NCI-H69 (cell line): ENCODE results near the gene GABRP.
"Not testable (repeated sequence)": the region's sequence is repeated elsewhere in the genome, so short reads cannot be mapped to it uniquely, and the experiment has no call there.

Experiments used
- DNase-seq: peaks from one replicate; lab custom pipeline; 2025; lab: John Stamatoyannopoulos, UW

GABRP gene

DNA sequence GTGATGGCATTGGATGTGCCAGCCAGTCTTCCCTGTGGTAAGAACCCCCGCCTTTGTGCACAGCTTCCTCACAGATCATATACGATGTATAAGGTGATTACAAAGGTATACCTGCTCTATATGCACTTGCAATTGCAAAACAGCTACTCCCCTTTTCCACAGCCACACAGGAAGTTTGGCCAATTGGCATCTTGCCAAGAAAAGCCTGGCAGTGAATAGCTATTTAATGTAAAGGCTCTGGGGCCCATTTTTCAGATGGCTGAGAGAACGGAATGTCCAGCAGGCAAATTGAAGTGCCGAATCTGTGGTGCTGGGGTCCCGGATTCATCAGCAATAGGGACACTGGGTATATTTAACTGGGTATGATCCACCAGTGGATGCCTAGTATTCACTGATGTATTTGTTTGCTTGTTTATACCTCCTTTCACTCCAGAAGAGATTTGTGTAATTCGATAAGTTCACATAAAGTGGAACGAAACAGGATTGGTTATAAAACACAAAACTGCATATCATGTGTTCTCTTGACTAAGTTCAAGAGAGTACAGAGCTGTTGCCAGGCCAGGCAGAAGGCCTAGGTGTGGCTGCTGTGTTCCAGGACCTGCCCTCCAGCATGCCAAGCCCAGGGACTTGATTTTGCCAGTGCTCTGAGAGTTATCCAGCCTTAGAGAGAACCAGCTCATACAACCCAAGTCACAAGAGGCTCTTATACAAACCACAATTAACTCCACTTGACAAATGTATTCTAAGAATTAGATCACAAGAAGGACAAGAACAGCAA, 27.7 kb upstream of the GABRP start:
- peak; percentile 94 for DNase-seq

DNA sequence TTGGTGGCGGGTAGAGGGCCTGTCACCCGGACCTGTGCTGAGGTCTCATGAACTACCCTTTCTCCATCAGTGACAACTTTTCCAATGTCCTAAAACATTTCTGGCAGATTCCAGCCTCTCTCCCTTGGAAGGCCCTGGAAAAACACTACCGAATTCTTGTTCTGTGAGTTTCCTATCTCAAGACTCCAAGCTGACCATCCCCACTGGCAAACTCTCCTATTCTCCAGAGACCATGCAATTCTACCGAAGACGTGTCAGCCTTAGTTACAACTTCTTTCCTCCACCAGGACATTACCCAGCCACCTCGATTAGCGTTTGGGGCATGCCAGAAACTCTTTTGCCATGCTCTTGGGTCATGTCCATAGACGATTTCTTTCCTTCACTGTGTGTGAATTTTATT, 26.8 kb upstream of the GABRP start:
- DNase-seq = no peak

- peak; percentile 58 for DNase-seq
These were observed 26.3 kb upstream of the GABRP start for GRCh38 chr5:170757182-170757601.

GRCh38 chr5:170757669-170758068, 25.9 kb upstream of the GABRP start:
- no peak for DNase-seq

- no peak for DNase-seq
These were observed 25.0 kb upstream of the GABRP start for GRCh38 chr5:170758481-170758880.

GRCh38 chr5:170760113-170760512, 23.4 kb upstream of the GABRP start:
- DNase-seq = peak; percentile 43

DNA sequence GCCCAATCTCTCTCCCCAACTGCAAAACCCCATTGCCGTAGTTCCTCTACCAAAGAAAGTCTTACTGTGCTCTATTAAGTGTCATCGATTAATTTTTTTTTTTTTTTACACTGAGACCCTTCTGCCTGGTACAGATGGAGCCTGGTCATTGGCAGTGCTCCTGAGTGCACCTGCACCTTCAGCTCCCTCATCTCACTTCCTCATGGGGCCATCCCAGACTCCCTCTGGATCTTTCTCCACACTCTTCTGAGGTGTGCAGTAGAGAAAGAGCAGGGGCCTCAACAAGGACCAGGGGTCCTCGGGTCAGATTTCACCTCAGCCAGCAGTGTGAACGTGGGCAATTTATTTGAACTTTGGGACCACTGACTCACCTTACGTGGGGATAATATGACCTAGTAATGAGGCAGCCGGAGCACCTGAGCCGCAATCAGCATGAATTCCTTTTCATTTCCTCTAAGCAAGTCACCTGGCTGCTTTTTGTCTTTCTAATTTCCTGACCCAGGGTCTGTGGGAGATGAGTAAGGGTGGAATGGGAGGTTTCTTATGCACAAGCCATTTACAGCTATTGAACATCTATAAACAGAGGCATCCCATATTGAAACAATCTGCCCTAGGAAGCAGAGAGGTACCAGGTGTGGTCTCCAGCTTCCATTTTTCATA, 22.3 kb upstream of the GABRP start:
- no peak for DNase-seq

- DNase-seq = no peak
These were observed 21.8 kb upstream of the GABRP start for GRCh38 chr5:170761708-170762066.

DNA sequence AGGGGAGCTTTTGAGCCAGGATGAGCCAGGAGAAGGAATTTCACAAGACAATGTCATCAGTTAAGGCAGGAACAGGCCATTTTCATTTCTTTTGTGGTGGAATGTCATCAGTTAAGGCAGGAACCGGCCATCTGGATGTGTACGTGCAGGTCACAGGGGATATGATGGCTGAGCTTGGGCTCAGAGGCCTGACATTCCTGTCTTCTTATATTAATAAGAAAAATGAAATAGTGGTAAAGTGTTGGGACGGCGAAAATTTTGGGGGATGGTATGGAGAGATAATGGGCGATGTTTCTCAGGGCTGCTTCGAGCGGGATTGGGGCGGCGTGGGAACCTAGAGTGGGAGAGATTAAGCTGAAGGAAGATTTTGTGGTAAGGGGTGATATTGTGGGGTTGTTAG, 21.2 kb upstream of the GABRP start:
- not testable (repeated sequence) for DNase-seq

DNA sequence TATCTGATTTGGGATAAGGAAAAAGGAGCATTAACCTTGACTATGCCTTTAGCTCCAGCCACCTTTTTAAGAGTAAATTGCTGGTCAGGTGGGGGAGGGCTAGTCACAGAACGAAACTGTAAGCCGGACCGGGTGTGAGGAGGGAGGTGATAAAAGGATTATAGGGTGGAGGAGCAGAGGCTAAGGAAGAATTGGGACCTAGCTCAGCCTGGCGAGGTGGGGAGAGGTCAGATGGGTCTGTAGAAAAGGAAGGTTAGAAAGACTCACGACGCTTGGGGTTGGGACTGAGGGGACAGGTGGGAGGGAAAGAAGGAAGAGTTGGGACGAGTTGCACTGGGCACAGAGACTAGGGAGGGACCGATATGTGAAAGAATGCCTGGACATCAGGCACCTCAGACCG, 17.7 kb upstream of the GABRP start:
- not testable (repeated sequence) for DNase-seq

GRCh38 chr5:170769246-170769645, 14.3 kb upstream of the GABRP start:
- DNase-seq = peak; percentile 98

- DNase-seq = peak; percentile 46
These were observed 13.6 kb upstream of the GABRP start for GRCh38 chr5:170769898-170770416.

GRCh38 chr5:170771496-170771895, 12.0 kb upstream of the GABRP start:
- no peak for DNase-seq

GRCh38 chr5:170773024-170773985, 10.2 kb upstream of the GABRP start:
- DNase-seq = no peak

DNA sequence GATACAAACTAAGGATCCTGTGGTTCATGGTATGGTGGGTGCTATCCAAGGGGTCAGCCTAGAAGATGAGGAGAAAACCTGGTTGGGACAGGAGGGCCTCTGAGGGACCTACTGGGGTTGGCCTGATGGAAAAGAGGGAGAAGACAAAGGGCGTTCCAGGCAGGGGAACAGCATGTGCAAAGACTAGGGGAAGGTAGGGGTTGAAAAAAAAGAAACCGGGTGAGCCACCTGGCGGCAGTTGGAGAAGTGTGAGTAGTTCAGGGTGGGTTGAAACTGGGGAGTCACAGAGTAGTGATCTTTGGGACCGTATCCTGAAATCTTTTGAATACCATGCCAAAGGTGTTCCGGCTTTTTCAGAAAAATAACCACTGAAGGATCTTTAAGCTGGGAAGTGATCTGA, 8.7 kb upstream of the GABRP start:
- no peak for DNase-seq

GRCh38 chr5:170781946-170782345, 1.6 kb upstream of the GABRP start:
- DNase-seq = no peak

DNA sequence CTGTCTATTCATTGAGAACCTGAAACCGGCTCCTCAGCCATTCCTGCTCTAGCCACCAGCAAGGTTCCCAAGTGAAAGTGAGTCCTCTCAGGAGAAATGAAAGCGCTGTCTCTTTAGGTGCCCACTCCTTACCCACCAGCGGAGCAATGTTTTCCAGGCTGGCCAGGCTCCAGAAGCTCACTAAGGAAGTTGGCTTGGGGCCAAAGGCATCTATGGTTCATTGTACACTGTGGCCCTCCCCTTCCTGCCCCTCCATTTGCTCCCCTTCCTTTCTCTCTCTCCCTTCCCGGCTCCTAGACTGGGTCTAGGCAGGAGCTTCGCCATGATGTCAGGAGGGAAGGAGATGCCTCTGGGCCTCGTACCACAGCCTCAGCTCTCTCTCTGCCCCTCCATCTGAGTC, 1.1 kb upstream of the GABRP start:
- peak; percentile 97 for DNase-seq

GRCh38 chr5:170785416-170785815, 1.9 kb downstream of the GABRP start:
- DNase-seq = no peak

DNA sequence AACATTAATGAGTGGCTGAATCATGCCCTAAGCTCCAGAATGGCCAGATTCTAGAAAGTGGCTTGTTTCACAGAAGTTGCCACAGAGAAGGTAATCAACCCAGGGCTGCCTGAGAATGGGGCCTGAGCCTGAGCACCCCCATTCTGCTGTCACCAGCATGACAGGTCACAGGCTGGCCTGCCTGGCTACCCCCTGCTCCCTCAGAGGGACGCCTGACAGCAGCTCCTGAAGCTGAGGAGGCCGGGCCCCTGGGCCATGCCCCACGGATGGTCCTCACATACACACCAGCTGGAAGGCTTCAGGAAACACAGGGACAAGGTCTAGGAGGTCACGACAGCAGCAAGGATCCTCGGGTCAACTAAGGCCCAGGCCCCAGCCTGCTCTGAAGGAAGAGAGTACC, 3.7 kb downstream of the GABRP start:
- DNase-seq = no peak

DNA sequence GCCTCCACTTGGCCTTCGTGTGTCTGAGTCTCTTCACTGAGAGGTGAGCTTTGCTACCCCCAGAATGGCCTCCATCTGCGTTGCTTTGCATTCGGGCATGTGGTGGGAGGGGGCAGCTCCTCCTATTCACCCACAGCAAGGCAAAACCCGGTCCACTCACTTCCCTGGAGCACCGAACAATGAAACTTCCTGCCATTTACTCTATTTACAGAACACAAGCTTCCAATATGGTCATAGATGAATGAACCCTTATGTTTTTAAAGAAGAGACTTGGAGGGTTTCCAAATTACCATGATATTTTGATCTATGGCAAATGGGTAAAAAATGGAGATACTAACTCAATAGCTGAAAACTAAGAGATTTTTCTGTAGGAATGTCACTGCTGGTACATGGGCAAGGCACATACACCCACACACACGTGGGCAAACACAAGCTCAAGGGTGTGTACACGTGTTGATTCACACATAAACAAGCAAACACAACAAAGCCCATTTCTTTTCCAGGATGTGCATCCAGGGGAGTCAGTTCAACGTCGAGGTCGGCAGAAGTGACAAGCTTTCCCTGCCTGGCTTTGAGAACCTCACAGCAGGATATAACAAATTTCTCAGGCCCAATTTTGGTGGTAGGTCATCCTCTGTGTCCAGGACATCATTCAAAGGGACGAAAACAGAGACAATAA, 5.2 kb downstream of the GABRP start:
- peak; percentile 65 for DNase-seq

DNA sequence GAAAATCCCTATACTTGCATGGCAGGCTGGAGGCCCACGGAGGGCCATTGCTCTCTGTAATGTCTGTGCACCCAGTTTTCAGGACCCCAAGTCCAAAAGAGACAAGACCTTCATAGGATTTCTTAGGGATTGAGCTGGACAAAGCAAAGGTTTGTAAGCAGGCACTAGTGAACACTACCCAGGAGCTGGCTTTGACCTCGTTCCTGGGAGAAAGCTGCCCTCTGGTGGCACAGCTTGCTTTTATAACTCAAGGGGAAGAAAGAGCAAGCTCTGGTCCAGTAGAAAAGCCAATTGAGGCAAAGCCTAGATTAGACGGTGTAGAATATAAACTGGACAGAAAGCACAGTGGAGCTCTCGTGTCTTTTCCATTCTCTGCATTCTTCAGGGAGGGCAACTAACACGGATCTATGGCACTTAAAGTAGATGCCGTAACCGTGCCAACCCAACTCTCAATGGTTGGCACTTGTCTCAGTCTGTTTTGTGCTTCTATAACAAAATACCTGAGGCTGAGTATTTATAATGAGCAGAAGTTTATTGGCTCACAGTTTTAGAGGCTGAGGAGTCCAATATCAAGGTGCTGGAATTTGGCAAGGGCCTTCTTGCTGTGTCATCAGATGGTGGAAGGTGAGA, 7.9 kb downstream of the GABRP start:
- DNase-seq = peak; percentile 88
